Measurements from ENCODE around the gene TINAGL1. TPM values are rescaled to one million over a fixed set of nuclear protein-coding genes. Genes with fewer than 3 reads are reported as not detected.

Gene TINAGL1
- total RNA-seq, 1 donor from 2014 or later: 201 TPM

DNA sequence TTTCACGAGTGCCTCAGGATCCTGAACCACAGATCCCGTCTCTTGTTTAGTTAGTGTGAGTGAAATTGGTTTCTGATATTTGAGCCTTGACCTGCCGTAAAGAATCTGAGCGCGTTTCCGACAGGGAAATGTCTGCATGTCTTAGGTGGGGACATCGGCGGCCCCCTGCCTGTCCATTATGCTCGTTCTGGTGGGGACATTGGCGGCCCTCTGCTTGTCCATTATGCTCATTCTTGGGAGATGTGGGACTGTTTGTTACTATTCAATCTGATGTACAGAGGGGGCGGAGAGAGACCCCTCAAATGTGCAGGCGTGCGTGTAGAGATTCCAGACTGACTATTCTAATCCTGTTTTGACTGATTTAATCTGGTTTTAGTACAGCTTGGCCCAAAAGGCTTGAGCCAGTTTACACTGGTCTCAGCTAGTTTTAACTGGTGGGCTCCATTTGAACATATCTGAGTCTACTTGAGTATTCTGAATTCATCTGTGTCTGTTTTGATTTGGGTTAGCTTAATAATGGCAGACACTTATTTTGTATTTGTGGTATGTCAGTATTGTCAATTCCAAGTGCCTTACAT, 6.6 kb upstream of the TINAGL1 start:
- Mint-ChIP-seq H3K36me3 (no peaks in the 10 kb centered on the region), H3K27me3 (ENCODE audit: low read depth) (no peaks in the 10 kb centered on the region), H3K4me3 (no peak overlapping the region), H3K9me3 (no peaks in the 10 kb centered on the region), H3K4me1 (peaks cover 54% of the 10 kb centered on the region), H3K27ac (peak overlapping the region; percentile 87)
- no peak for DNase-seq (ENCODE audit: low spot score in 2 of 2, unreplicated experiment in 2 of 2)
- no peak for TF ChIP-seq CTCF (IDR thresholded peaks at IDR 0.05; ENCODE audit: unreplicated experiment)

DNA sequence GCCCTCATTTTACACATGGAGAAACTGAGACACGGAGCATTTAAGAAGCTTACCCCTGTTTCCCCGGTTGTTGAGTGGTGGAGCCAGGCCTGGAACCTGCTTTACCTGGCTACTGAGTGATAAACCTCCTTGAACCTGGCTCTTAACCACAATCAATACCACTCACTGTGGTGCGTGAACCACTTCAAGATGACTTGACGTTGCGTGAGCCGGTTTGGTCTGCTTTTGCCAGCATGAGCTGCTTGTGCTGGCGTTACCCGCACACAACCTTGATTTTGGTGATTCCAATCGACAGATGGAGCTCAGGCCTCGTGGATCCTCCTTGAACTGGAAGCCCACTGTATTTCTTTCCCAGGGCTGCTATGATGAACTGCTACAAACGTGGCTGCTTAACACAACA, 6.1 kb upstream of the TINAGL1 start:
- no peaks in the 10 kb centered on the region for H3K27me3 Mint-ChIP-seq (ENCODE audit: low read depth)
- H3K27ac Mint-ChIP-seq: peak overlapping the region; percentile 87
- no peak for DNase-seq (ENCODE audit: low spot score in 2 of 2, unreplicated experiment in 2 of 2)
- H3K36me3 Mint-ChIP-seq: no peaks in the 10 kb centered on the region
- TF ChIP-seq CTCF (IDR thresholded peaks at IDR 0.05; ENCODE audit: unreplicated experiment): no peak
- no peak overlapping the region for H3K4me3 Mint-ChIP-seq
- H3K9me3 Mint-ChIP-seq: no peaks in the 10 kb centered on the region
- H3K4me1 Mint-ChIP-seq: peaks cover 58% of the 10 kb centered on the region

DNA sequence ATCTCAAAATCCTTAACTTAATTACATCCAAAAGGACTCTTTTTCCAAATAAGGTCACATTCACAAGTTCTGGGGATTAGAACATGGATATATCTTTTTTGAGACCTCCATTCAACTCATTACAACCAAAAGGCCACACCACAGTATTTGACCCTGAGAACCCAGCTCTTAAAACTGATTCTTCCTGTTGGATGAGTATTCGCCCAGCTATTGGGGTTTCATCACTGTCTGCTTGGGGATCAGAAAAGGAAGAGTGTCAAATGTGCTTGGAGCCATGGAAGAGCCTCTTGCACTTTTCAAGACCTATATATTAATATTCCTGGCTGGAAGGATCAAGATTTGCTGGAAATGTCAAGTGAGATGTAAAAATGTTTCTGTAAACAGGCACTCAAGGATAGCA, 5.4 kb upstream of the TINAGL1 start:
- H3K4me1 Mint-ChIP-seq: peaks cover 63% of the 10 kb centered on the region
- no peaks in the 10 kb centered on the region for H3K36me3 Mint-ChIP-seq
- DNase-seq (ENCODE audit: low spot score in 2 of 2, unreplicated experiment in 2 of 2): no peak
- no peak overlapping the region for H3K4me3 Mint-ChIP-seq
- H3K9me3 Mint-ChIP-seq: no peaks in the 10 kb centered on the region
- peak overlapping the region; percentile 75 for H3K27ac Mint-ChIP-seq
- no peak for TF ChIP-seq CTCF (IDR thresholded peaks at IDR 0.05; ENCODE audit: unreplicated experiment)
- no peaks in the 10 kb centered on the region for H3K27me3 Mint-ChIP-seq (ENCODE audit: low read depth)

DNA sequence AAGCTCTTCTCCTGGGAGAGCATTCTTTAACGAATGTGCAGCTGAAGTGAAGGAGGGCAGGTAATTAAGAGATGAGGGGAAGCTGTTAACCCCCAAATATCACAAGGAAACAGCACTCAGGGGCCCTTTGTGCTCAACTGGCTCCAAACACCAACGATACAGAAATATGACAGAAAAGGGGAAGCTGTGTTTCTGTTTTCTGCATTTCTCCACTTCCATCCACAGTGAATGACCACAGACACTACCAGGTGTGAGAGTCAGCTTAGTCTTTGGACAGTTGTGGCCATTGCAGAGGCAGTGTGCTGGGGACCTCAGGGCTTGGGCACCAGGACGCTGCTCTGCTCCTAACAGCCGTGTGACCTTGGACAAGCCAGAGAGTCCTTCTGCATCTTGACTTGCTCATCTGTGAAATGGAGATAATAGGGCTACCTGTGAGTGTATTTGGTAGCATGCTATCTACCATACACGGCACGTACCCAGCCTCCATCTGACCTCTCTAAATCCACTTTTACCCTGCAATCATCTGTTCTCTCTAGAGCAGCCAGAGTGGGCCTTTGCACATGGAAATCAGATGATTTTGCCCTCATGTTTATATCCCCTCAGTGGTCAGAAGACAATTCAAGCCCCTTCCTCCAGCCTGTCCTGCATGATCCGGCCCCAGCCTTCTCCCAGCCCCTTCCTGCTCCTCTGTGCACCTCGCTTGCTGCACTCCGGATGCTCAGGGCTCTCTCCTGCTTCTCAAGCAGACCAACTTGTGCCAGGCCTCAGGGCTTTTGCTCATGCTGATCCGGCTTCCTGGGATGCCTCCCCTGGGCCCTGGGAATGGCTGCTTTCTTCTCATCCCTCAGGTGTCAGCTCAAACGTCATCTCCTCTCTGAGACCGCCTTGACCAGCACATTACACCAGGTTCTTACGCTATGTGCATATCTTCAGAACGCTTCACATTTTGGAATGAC, 4.7 kb upstream of the TINAGL1 start:
- Mint-ChIP-seq H3K4me3 (no peak overlapping the region), H3K9me3 (no peaks in the 10 kb centered on the region), H3K36me3 (no peaks in the 10 kb centered on the region), H3K27ac (peak overlapping the region; percentile 75), H3K4me1 (peaks cover 71% of the 10 kb centered on the region), H3K27me3 (ENCODE audit: low read depth) (no peaks in the 10 kb centered on the region)
- no peak for DNase-seq (ENCODE audit: low spot score in 2 of 2, unreplicated experiment in 2 of 2)
- TF ChIP-seq CTCF (IDR thresholded peaks at IDR 0.05; ENCODE audit: unreplicated experiment): no peak

DNA sequence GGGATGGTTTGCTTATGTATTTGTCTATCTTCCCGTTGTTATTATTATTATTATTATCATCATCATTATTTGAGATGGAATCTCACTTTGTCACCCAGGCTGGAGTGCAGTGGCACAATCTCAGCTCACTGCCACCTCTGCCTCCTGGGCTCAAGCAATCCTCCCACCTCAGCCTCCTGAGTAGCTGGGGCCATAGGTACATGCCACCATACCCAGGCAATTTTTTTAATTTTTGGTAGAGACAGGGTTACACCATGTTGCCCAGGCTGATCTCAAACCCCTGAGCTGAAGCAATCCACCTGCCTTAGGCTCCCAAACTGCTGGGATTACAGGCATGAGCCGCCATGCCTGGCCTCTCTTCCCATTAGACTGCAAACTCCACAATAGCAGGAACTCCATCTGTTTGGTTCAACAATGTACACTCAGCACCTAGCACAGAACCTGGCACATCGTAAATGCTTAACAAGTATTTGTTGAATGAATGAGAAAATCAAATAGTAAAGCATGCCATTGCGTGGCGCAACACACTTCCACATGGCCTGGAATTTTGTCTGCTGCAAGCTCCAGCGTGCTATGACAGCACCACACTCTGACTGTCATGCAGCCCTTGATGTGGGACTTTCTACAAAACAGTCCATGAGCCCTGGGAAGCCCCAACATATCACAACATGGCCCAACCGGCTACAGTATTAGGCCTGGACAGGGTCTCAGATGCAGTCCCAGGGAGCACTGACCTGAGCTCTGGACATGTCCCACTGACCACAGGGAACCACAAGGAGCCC, 3.8 kb upstream of the TINAGL1 start:
- Mint-ChIP-seq H3K9me3 (no peaks in the 10 kb centered on the region), H3K27ac (peak overlapping the region; percentile 95), H3K27me3 (ENCODE audit: low read depth) (no peaks in the 10 kb centered on the region), H3K4me1 (peaks cover 71% of the 10 kb centered on the region), H3K4me3 (no peak overlapping the region), H3K36me3 (no peaks in the 10 kb centered on the region)
- no peak for DNase-seq (ENCODE audit: low spot score in 2 of 2, unreplicated experiment in 2 of 2)
- TF ChIP-seq CTCF (IDR thresholded peaks at IDR 0.05; ENCODE audit: unreplicated experiment): no peak

Data from mesothelial cell of epicardium (in vitro differentiated cells).